DMS114 treated with DMSO at 0.1 percent for 48 hours (cell line): ENCODE measurements around the gene DPM1.
A peak's percentile ranks its signal among the peaks of the same experiment; 100 is the strongest.
"Not testable (repeated sequence)": the region's sequence is repeated elsewhere in the genome, so short reads cannot be mapped to it uniquely, and the experiment has no call there.

Source experiments
- DNase-seq: peaks from one replicate; lab custom pipeline; 2025; ENCODE audit not compliant: unreplicated experiment; lab: John Stamatoyannopoulos, UW

Gene DPM1

DNA sequence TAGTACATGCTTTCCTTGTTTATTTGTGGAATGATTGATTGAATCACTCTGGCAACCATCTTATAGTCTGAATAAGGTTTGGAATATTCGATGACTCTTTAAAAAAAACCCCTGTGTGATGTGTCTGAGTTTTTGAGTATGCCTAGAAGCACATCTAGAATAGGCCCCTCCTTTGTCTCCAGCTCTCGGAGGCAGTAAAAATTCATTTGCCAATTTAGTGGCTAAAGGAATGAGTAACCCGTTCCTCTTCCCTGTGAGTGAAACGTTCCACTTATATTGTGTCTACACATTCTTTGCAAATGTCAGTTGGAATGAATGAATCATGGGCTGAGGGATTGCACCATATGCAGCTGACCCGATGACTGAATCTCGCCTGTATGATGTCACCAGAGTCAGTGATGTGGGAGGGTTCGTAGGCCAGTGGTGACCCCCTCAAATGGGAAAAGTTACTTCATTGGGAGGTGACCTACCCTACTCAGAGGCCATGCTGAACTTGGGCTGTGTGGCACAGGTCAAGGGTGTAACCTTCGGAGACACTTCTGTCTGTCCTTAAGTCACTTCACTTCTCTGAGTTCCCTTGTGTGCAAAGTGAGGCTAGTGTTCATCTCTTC lies 21.8 kb upstream of the DPM1 start:
- no peak for DNase-seq

DNA sequence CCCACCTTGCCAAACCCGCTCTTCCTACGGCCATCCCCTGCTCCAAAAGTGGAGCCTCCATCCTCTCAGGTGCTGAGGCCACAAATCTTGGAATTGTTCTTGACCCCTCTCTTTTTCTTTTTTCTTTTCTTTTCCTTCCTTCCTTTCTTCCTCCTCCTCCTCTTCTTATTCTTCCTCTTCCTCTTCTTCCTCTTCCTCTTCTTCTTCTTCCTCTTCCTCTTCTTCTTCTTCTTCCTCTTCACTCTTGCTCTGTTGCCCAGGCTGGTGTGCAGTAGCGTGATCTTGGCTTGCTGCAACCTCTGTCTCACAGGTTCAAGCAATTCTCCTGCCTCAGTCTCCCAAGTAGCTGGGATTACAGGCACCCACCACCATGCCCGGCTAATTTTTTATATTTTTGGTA lies 20.2 kb upstream of the DPM1 start:
- DNase-seq = not testable (repeated sequence)

GRCh38 chr20:50977066-50978021 lies 19.0 kb upstream of the DPM1 start:
- DNase-seq = no peak

DNA sequence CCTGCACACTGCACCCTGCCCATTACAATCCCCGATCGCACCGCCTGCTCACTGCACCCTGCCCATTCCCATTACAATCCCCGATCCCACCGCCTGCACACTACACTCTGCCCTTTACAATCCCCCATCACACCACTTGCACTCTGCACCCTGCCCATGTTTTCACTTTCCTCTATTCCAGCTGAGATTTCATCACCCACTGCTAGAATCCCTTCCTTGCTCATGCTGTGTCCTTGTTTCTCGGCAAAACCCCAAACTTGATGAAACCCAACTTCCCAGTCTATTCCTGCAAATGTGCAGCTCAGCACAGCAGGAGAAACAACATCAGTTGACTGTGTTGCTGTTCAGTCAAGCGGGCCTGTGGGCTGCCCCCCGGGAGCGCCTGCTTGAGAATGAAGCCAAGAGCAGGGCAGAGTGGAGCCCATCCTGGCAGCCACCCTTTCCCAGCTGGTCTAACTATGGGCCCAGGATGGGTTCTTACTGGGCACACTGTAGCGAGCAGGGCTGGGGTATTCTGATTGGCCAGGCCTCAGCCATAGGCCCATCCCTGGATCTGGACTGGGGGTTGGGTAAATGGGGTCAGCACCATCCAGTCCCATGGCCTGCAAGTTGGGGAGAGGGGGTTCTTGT lies 17.5 kb upstream of the DPM1 start:
- DNase-seq = no peak

- no peak for DNase-seq
Measured at GRCh38 chr20:50969912-50970311, 11.6 kb upstream of the DPM1 start.

GRCh38 chr20:50969435-50969834 lies 11.1 kb upstream of the DPM1 start:
- no peak for DNase-seq

DNA sequence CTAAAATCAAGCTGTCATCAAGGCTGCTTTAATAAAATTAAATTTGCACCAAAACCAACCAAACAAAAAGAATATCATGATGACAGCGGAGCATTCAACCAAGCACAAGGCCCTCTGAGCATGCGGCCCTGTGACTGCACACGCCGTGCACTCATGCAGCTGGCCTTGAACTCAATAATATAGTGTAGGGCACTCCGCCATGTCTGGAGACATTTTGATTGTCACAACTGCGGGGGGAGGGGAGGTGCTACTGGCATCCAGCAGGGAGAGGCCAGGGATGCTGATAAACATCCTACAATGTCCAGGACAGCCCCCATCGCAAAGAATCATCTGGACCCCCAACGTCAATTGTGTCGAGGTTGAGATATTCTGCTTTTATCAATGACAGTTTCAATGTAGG lies 10.0 kb upstream of the DPM1 start:
- DNase-seq = no peak

DNA sequence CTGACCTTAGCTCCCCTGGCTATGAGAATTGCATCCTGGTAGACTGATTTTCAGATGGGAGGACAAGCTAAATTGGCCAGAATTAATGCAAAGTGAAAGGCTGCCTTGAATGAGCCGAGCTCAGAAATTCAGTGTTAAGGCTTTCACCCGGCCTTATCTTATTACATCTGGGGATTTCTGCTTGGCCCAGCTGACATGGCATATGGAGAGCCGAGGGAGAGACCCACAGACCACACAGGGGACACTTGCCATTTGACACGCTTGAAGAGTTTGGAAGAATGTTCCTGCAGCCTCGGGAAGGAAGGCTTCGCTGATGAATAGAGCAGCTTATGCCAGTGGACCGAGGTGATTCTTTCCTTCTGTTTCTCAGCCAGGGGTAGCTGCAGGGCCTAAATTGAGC lies 9.3 kb upstream of the DPM1 start:
- no peak for DNase-seq

DNA sequence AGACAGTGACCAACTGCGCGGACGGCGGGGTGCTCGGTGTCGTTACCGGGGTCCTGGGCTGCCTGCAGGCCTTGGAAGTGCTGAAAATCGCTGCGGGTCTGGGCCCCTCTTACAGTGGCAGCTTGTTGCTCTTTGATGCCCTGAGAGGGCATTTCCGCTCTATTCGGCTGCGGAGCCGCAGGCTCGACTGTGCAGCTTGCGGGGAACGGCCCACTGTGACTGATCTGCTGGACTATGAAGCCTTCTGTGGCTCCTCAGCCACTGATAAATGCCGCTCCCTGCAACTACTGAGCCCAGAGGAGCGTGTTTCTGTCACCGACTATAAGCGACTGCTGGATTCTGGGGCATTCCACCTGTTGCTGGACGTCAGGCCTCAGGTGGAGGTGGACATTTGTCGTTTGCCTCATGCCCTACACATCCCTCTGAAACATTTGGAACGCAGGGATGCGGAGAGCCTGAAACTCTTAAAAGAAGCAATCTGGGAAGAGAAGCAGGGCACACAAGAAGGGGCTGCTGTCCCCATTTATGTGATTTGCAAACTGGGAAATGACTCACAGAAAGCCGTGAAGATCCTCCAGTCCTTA lies 1.3 kb upstream of the DPM1 start:
- DNase-seq = no peak

GRCh38 chr20:50958615-50959542 lies 547 bp upstream of the DPM1 start, which contains the start of gene MOCS3:
Gene MOCS3 (plus strand): TSS chr20:50958818. CDS start chr20:50958843, 25 bp downstream.
- DNase-seq = peak; percentile 99

GRCh38 chr20:50957276-50957675 lies 1.1 kb downstream of the DPM1 start:
- DNase-seq = peak; percentile 65

DNA sequence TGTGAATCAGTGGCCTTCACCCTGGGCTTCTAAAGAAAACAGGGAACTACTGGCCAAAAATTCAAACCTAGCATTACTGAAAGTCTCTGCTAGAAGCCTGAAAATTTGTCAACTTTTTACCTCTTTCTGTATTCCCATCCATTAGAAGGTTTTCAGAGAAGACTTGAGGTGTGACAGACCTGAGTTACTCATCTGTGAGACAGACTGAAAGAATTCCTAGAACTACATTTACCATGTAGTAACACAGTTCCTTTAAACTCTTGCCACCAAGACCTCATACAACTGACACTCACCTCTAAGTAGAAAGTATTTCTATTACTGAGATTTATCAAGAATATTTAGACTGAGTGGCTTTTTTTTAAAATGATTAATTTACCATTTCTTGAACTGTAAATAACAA lies 4.5 kb downstream of the DPM1 start:
- DNase-seq = no peak

- DNase-seq = no peak
Measured at GRCh38 chr20:50953196-50953595, 5.1 kb downstream of the DPM1 start.

DNA sequence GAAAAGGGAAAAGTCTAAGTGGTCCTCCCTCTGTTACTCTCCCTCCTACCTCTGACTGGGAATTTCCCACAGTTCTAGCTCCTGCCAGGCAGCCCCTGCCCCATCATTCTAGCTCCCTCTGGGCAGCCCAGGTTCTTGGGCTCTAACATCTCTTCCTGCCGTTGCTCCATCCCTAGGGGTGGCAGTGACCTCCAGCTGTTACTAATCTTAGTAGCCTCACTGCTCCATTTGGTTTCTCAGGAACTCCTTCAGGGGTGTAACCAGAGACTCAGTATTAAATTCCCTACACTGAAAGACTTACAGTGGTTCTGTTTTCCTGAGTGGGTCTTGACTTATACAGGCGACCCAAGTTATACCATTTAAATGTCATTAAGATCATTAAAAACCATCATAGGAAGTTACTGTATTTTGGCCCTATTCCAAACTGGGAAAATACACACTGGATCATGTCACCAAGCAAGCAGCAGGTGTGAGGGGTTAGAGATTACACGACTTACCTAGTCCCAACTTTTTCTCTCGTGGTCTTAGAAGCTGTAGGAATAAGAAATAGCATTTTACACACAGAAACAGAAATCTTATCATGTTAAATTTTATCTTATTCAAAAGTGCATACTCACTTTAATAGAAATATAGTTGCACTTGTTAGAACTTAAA lies 10.1 kb downstream of the DPM1 start:
- no peak for DNase-seq

DNA sequence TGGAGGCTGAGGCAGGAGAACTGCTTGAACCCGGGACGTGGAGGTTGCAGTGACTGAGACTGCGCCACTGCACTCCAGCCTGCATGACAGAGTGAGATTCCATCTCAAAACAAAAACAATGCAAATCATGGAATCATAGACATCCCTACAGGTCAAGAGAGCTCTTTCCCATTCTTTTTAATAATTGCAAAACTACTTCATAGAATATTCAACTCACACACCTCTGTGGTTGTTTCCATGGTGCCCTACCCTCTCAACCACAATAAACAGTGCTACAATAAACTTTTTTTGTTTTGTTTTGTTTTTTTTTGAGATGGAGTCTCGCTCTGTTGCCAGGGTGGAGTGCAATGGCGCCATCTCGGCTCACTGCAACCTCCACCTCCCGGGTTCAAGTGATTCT lies 15.3 kb downstream of the DPM1 start:
- no peak for DNase-seq

DNA sequence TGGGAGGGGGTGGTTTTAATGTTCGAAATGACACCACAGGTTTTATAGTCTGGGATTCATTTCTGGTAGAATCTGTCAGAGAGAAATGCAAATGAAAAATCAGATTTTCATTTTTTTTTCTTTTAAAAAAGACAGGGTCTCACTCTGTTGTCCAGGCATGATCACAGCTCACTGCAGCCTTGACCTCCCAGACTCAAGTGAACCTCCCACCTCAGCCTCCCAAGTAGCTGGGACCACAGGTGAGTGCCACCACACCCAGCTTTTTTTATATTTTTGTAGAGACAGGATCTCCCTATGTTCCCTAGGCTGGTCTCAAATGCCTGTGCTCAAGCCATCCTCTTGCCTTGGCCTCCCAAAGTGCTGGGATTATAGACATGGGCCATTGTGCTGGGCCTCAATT lies 24.7 kb downstream of the DPM1 start:
- DNase-seq = no peak

GRCh38 chr20:50932691-50933280 lies 25.5 kb downstream of the DPM1 start:
- DNase-seq = peak; percentile 90

- peak; percentile 71 for DNase-seq
Measured at GRCh38 chr20:50932016-50932485, 26.3 kb downstream of the DPM1 start.

GRCh38 chr20:50931306-50932015 lies 26.9 kb downstream of the DPM1 start, which contains the start of gene ADNP:
Gene ADNP (minus strand): TSS chr20:50931437. CDS start chr20:50903996, 27,441 bp downstream.
- DNase-seq = peak; percentile 97
